ENCODE measurements around the gene TPRN.
"Not testable (repeated sequence)": the region's sequence is repeated elsewhere in the genome, so short reads cannot be mapped to it uniquely, and the experiment has no call there.

TPRN gene, protein sequence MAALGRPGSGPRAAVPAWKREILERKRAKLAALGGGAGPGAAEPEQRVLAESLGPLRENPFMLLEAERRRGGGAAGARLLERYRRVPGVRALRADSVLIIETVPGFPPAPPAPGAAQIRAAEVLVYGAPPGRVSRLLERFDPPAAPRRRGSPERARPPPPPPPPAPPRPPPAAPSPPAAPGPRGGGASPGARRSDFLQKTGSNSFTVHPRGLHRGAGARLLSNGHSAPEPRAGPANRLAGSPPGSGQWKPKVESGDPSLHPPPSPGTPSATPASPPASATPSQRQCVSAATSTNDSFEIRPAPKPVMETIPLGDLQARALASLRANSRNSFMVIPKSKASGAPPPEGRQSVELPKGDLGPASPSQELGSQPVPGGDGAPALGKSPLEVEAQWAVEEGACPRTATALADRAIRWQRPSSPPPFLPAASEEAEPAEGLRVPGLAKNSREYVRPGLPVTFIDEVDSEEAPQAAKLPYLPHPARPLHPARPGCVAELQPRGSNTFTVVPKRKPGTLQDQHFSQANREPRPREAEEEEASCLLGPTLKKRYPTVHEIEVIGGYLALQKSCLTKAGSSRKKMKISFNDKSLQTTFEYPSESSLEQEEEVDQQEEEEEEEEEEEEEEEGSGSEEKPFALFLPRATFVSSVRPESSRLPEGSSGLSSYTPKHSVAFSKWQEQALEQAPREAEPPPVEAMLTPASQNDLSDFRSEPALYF

DNA sequence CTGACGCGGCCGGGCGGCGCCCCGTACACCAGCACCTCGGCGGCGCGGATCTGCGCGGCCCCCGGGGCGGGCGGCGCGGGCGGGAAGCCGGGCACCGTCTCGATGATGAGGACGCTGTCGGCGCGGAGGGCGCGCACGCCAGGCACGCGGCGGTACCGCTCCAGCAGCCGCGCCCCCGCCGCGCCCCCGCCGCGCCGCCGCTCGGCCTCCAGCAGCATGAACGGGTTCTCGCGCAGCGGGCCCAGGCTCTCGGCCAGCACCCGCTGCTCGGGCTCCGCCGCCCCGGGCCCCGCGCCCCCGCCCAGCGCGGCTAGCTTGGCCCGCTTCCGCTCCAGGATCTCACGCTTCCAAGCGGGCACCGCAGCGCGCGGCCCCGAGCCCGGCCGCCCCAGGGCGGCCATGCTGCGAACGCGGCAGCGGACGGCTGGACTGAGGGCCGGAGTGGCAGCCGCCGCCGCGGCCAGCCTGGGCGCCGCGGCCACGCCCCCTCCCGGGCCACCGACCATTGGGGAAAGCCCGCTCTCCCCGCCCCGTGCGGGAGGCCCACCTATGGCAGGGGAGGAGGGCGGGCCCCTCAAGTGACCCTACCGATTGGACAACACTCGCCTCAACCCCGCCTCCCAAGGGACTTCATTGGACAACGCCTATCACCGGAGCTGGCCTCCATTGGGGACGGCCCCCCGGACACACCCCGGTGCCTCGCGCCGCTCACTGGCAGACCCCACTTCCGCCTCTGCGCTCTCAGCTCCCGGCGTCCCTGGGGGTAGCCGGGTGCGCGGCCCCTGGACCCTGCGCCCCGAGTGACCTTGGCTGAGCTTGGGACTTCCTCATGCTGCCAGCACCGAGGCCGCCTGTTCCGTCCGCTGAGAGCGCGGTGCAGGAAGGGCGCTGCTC, at the start of gene TPRN:
Gene TPRN, minus strand, starts transcription at position 431 of the 894 bp plus-strand sequence. Its CDS starts 30 bp downstream, at position 401.
- DNase-seq (ENCODE audit: low spot score): peak; percentile 99

DNA sequence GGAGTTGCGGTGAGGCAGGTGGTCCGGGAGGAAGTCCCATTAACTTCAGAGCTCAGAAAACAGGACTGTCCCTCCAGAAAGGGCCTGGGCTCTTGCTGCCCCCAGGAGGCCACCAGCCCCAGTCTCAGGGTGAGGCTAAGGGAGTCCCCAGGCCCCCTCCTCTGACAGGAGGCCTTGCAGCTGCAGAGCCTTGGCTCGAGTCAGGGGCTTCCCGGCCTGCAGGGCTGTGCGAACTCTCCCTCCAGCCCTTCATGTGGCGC, 47.3 kb upstream of the TPRN start:
- no peak for DNase-seq (ENCODE audit: low spot score)

- DNase-seq (ENCODE audit: low spot score): no peak
These were observed 46.8 kb upstream of the TPRN start for GRCh38 chr9:137247135-137247915.

DNA sequence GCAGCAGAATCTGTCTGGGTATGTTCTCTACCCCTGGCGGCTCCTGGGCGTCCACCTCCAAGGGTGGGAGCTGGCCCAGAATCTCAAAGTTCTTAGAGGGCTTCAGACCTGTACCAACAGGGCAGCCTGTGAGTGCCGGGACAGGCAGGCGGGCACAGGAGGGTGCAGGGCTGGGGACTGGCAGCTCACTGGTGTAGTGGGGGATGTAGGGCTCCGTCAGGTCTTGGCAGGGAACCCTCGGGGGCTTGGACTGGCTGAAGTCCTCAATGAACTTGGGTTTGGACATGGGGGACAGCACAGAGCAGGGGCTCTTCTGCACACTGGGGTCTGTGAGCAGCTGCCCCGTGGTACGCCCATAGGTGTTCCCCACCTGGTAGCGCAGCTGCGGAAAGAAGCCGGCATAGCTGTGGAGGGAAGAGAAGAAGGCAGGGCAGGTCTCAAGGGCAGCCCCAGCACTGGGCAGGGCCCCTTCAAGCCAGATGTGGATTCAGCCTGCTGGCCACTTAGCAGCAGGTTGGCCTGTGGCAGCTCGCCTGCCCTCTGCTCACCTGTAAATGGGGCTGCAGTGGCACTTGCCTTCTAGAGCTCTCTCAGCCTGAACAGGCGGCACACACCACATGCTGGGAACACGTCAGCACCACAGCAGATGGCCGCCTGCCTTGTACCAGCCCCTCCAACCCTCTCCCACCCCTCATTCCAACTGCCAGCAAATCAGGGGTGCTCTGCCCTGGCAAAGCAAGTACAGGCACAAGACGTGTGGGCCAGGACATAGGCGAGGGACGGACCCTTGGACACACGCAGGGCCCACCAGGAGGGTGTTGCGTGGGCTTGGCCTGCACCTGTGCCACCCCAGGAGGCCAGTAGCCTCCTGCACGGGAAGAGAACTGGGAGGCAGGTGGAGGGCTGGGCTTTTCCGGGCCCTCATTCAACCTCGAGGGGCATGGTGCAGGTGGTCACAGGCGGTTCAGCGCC, 45.2 kb upstream of the TPRN start:
- no peak for DNase-seq (ENCODE audit: low spot score)

DNA sequence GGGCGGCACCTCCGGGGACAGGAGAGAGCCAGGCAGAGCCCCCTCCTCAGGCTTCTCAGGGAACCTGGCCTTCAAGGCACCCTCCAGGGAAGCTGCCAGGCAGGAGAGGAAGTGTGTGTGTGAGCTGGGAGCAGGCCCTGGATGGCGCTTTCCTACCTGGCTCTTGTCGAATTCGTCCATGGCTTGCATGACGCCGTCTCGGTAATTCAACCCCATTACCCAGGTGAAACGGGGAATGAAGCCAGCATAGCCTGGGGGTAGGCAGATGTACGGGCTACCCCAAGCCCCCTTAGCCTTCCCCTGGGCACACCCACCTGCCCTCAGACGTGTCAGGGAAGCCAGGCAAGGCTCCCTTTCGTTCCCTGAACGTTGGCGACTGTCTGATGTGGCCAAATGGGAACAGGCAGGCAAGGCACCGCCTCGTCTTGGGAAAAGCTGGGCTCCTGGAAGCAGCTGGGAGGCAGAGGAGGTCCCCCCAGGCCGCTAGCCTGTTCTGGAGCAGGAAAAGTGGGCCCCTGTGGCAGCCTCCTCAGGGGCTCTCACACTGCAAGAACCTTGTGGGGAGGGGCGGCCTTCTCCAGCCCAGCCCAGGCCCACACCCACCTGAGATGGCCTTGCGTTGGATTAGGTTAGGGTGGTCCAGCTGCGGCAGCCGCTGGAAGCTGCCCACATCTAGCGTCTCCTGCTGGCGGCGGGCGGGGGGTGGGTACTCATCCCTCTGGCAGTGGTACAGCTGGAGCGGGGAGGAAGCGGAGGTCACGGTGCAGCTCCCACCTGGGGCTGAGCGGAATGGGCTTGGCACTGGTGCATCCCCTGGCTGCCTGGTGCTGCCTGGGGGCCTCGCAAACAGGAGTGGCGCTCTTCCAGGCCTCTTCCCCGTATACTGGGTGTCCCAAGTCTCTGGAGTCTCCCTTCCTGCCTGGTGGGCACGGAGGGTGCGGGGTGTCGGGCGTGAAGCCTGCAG, 44.2 kb upstream of the TPRN start:
- no peak for DNase-seq (ENCODE audit: low spot score)

DNA sequence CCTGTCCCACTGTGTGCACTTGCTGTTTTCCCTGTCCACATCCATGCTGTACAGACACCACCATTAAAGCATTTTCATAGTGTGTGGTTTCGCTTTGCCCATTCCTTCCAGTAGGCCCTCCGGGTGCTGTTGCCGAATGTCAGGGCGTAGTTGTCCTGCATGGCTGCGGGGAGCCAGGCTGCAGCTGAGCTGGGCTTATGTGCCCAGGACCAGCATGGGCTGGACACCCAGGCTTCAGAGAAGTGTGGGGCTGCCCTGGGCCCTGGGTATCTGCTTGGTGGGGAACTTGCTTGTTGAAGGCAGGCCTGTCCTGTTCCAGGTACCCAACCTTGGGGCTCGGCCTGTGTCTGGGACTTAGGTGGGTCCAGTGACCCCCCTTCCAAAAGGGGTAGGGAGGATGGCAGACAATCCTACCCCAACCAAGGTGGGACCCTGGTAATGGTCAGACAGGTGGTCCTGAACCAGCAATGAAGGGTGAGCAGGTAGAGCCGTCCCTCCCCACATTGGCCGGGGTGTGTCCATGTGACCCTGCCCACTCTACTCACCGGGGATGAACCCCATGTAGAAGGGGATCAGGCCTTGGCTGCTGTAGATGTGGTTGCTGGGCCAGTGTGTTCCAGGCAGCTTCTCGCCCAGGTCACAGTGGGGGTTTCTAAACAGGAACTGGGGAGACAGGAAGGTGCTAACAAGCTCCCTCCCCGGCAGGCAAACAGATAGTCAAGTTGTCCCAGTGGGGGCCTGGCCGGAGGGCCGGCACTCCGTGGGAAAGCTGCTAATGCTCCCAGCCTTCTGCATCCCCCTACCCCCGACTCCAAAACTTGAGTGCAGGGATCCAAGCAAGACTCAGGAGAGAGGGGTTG, 43.3 kb upstream of the TPRN start:
- DNase-seq (ENCODE audit: low spot score): peak; percentile 54

DNA sequence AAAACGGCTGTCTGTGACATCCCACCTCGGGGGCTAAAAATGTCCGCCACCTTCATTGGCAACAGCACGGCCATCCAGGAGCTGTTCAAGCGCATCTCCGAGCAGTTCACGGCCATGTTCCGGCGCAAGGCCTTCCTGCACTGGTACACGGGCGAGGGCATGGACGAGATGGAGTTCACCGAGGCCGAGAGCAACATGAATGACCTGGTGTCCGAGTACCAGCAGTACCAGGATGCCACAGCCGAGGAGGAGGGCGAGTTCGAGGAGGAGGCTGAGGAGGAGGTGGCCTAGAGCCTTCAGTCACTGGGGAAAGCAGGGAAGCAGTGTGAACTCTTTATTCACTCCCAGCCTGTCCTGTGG, 42.7 kb upstream of the TPRN start:
- DNase-seq (ENCODE audit: low spot score): not testable (repeated sequence)

GRCh38 chr9:137242269-137243203, 42.0 kb upstream of the TPRN start:
- no peak for DNase-seq (ENCODE audit: low spot score)

DNA sequence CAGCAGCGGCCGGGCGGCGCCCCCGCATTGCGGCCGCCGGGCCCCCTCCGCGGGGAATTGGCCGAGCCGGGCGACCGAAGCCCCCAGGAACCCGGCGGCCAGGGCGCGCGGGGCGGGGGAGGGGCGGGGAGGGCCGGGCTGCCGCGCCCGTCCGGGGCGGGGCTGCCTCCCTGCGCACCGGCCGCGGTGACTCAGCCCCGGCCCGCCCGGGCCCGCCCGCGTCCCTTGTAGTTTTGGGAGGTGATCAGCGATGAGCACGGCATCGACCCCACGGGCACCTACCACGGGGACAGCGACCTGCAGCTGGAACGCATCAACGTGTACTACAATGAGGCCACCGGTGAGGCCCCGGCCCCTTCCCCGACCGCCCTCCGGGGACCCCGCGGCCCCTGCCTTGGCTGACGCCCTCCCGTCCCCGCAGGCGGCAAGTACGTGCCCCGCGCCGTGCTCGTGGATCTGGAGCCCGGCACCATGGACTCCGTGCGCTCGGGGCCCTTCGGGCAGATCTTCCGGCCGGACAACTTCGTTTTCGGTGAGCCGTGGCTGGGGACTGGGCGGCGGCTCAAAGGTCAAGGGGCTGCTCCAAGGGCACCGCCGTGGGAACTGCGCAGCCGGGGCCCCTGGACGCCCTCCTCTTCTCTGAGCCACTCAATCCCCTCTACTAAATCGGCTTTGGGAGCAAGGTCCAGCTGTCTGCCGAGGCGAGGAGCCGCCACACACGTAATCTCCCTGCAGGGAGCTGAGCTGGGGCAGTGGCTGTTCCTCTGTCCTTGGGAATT, 41.1 kb upstream of the TPRN start:
- no peak for DNase-seq (ENCODE audit: low spot score)

- DNase-seq (ENCODE audit: low spot score): peak; percentile 100
These were observed 40.4 kb upstream of the TPRN start, which contains the start of gene TUBB4B for GRCh38 chr9:137240841-137241489. Gene TUBB4B, plus strand, starts transcription at chr9:137241287. Its CDS starts 74 bp downstream, at chr9:137241361.

GRCh38 chr9:137240318-137240840, 39.8 kb upstream of the TPRN start:
- peak; percentile 81 for DNase-seq (ENCODE audit: low spot score)

GRCh38 chr9:137239541-137240200, 39.1 kb upstream of the TPRN start:
- DNase-seq (ENCODE audit: low spot score): not testable (repeated sequence)

DNA sequence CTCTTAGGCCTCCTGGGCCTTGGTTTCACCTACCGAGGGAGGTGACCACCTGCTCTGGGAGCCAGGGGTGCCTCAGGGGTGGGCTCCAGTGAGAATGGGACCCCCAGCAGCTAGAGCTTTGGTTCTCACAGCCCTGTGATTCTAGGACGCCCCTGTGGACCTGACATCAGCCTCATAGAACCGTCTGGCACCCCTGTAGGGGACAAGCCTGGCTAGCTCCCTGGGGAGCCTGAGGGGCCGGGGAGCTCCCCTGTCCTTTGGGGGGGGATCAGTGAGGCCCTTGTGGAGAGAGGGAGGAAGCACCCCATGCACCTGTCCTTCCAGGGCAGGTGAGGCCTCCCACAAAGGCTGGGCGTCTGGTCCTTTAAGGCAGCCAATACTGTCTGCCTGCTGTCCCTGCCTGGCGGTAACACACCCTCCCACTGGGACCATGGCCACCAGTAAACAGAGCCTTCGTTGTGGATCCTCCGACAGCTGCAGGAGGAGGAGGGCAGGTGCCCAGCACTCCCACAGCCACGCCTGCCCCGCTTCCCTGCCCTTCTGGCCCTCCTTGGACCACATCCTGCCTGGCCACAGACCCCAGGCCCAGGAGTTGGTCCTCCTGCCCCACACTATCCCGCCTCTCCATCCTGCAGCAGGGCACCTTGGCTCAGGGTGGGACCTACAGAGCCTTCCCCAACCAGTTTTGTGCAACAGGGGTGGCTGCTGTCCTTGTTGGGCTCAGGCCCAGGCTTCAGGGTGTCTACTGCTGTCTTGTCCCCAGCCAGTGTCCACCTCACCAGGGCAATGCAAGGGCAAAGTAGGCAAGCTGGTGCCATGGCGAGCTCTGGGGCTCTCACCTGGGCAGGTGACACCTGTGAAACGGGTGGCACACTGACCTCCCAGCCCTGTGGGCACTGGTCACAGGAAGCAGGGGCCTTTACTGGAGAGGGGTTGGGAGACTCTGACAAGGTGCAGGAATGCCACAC, 37.5 kb upstream of the TPRN start:
- peak; percentile 57 for DNase-seq (ENCODE audit: low spot score)

- DNase-seq (ENCODE audit: low spot score): no peak
These were observed 36.4 kb upstream of the TPRN start for GRCh38 chr9:137236936-137237421.
